Lower leg skin (tissue), 3 donors: ENCODE data around the gene PRKCE.

Experiments
- CTCF ChIP-seq, 3 donors: fragments of 450-650 bp; IDR thresholded peaks; one replicate each; pipeline ENCODE4 v1.5.1; 2016; ENCODE audit warnings: antibody characterized with exemption in 3 of 3, mild to moderate bottlenecking in 3 of 3, moderate library complexity in 2 of 3
- POLR2A ChIP-seq, 2 donors: fragments of 450-650 bp; IDR thresholded peaks; one replicate each; pipeline ENCODE4 v1.6.1; 2016 to 2017; ENCODE audit warnings: antibody characterized with exemption in 2 of 2, mild to moderate bottlenecking in 1 of 2, moderate library complexity in 1 of 2

- no peak for TF ChIP-seq CTCF (IDR thresholded peaks at IDR 0.05)
- no peak for TF ChIP-seq POLR2A (IDR thresholded peaks at IDR 0.05)
Measured at GRCh38 chr2:45897842-45898241, 246.4 kb downstream of the PRKCE start.
